Stimulated activated CD4-positive, alpha-beta T cell treated with anti-CD3 and anti-CD28 coated beads, Interleukin-2, amount 100 ng/mL, for 4 hours (primary cell): Measurements from ENCODE around the gene IKZF1.

Experiments used
- DNase-seq: peaks from one replicate; pipeline ENCODE4 v3.0.0-alpha.2; 2020; ENCODE audit warnings: low read depth

IKZF1 gene

GRCh38 chr7:50283731-50284130 is 20.8 kb upstream of the IKZF1 start:
- no peak for DNase-seq

- DNase-seq: no peak
Observed at GRCh38 chr7:50284296-50284695, 20.2 kb upstream of the IKZF1 start.

GRCh38 chr7:50285269-50285668 is 19.2 kb upstream of the IKZF1 start:
- DNase-seq: no peak

DNA sequence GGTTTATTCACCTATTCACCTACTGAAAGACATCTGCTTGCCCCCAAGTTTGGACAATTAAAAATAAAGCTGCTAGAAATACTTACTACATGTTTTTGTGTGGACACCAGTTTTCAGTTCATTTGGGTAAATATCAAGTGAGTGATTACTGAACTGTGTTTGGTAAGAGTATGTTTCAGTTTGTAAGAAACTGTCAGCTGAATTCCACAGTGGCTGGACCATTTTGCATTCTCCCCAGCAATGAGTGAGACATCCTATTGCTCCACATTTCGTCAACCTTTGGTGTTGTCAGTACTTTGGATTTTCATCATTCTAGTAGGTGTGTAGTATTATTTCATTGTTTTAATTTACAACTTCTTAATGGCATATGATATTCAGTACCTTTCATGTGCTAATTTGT is 17.4 kb upstream of the IKZF1 start:
- no peak for DNase-seq

- no peak for DNase-seq
Observed at GRCh38 chr7:50292165-50292757, 12.3 kb upstream of the IKZF1 start.

GRCh38 chr7:50292763-50293162 is 11.8 kb upstream of the IKZF1 start:
- no peak for DNase-seq

DNA sequence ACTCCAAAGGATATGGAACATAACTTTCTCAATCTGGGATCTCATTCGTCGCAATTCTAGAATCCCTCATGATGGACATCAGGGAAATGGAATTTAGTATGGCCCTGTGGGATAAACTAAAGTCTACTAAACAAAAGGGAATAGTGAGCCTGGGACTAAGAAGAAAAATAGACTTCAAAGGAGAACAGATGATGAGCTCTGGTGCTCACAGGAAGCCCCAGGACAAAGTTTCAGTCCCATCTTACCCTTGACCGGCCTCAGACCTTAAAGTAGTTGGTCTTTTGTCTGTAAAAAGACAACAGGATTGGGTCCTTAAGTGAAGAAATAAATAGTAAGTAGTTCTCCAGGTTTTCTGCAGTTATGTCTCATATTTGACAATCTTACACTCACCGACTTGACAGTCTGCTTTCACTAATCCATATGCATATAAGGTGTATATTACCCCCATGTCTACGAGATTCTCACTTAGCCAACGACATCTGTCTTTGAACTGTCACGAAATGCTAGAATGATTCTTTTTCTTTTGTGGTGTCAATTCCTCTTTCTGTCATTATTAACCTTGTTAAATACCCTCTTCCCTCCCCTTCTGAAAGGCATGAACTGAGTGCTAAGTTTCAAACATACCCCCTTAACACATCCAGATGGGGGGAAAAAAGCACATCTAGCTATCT is 10.9 kb upstream of the IKZF1 start:
- no peak for DNase-seq

- DNase-seq: no peak
Observed at GRCh38 chr7:50295133-50295532, 9.4 kb upstream of the IKZF1 start.

DNA sequence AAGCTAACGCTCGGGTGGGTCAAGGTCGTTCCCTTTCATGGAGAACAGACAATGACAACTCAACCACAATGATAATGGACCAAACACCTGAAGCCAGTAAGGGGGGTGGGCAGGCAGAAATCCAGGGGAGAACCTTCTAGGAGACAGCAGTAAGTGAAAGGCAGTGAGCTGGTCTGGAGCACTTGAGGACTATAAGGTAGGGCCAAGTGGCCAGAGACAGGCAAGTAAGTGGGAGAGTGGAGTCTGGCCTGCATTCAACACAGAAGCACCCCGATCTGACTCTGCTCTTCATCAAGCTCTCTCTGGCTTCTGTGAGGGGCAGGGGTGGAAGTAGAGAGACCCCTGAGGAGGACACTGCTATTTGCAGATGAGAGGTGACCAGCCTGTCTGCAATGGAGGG is 7.7 kb upstream of the IKZF1 start:
- DNase-seq: no peak

DNA sequence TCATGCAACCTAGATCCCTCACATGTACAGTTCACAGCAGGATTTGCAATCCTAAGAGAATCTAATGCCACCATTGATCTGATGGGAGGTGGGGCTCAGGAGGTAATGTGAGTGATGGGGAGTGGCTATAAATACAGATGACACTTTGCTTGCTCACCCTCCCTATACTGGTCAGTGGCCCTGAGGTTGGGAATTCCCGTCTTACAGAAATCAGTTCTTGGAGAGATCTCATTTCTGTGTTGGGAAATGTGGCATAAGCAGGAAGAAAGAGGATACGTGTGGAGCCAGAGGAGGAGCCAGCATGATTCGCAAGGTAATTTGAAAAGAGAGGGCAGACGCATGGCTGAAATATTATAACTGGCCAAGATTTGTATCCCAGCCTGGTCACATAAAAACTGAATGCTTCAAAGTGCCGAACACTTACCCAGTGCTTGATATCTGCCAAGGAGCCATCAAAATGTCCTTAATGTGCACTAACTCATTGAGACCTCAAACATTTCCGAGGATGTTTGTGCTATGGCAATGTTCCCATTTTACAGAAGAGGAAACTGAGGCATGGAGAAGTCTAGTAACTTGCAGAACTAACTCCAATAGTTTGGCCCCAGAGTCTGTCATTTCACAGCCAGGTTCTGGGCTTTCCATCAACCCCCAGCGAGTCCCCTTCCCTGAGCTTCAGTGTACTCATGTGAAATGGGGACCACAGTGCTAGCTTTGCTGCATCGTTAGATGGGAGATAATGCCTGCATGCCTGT is 5.5 kb upstream of the IKZF1 start:
- no peak for DNase-seq

DNA sequence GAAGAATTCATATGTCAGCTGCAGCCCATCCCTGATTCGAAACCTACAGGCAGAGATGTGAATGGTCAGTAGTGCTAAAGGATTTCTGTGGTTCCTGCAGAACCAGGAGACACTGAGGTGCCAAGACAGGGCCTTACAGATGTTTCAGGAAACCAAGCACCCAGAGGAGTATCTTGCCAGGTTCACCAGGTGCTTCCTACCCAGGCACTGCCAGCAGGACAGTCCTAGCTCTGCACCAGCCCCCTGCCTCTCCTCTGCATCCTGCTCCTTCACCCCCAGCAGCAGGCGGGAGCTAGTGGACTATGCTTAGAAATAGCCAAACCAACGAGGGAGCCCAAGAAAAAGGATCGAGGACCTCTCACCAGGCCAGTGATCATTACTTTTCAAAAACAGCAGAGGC is 4.2 kb upstream of the IKZF1 start:
- no peak for DNase-seq

DNA sequence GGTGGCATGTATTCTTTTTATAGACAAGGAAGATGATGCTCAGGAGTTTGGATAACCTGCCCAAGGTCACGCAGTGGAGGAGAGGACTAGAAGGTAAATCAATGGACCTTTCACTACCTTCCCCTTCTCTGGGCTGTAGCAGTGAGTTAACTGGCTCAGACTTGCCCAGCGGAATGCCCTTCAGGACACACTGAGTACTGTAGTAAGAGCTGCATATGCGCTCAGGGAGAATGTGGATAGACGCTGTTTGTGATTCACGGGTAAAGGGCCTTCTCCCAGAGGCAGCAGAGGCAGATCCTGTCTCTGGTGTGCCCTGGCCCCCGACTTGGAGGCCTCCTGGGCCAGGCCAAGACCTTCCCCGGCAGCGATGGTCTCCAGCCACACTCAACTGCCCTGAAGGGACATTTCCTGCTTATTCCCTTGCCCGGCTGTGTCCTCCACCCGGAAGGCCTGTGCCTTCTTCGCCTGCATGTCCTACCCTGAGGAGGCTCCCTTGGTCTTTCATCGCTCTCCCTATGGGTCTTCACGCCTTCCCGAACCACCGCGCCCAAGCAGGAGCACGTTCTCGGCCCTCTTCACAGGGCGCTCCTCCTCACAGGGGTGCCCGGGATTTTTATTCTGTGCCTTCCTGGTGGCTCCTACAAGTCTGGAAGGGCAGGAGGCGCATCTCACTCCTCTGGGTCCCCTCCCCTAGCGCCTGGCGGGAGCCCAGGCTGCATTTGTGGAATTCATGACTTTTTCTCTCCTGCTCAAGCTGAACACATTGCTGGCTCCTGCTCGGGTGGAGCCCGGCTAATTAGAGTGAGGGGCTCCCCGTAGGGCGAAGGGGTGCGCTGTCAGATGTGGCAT is 1.8 kb upstream of the IKZF1 start:
- no peak for DNase-seq

DNA sequence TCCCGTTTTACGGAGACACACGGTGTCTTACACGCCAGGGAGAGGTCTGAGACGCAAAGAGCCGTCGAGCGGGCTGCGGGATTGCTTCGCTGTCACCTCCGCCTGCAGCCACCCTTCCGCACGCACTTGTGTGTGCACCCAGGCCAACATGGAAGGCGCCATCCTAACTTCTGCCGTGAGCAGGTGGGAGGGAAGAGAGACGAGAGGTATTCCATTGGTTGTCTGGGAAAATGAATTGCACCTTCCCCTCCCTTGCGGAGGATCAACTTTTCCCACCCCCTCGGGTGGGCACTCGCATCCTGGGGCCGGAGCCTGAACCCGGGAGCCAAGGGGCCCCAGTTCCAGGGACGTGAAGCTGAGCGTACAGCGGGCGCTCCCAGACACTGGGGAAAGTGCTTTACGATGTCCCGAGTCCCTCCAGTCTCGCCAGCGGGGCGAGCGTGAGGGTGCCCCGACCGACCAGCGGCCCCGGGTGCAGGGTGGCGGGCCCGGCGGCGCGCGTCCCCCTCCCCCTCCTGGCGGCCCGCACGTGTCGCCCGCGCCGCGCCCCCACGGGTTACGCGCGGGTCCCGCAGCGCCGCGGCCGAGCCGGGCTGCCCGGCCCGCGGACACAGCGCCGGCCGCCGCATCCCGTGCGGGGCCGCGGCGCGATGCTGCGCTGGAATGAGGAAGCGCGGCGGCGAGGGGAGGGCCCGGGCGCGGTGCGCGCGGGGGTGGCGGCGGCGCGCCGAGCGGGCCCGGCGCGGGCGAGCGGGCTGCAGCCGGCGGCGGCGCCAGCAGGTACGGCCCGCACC is 984 bp upstream of the IKZF1 start:
- no peak for DNase-seq

DNA sequence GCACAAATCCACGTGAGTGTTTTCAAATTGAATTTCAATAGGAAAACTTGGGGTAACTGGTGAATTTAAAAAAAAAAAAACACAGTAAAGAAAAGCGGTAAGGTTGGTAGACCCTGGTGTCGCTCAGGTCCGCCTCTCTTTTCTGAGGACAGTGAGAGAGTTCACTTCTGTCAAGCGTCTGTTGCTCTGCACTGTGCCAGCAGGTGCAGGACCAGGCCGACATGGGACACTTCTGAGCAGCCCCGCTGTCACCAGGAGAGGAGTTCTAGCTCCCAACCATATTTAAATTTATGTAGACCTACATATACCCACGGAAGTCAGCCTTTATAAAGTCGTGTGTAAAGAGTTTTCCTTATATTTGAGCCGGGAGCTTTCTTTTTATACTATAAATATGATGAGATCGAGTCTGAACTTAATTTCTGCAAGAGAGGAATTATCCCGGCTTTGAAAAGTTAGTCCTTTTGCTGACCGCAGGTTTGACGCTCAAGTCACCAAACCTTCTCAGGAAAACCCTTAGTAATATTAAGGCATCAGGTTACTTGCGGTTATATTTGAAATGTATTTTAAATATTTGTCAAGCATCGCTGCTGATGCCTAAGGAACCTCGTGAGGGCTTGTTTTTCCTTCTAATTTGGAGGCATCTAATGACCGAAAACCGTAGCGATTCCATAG is 531 bp downstream of the IKZF1 start:
- DNase-seq: peak; percentile 35

DNA sequence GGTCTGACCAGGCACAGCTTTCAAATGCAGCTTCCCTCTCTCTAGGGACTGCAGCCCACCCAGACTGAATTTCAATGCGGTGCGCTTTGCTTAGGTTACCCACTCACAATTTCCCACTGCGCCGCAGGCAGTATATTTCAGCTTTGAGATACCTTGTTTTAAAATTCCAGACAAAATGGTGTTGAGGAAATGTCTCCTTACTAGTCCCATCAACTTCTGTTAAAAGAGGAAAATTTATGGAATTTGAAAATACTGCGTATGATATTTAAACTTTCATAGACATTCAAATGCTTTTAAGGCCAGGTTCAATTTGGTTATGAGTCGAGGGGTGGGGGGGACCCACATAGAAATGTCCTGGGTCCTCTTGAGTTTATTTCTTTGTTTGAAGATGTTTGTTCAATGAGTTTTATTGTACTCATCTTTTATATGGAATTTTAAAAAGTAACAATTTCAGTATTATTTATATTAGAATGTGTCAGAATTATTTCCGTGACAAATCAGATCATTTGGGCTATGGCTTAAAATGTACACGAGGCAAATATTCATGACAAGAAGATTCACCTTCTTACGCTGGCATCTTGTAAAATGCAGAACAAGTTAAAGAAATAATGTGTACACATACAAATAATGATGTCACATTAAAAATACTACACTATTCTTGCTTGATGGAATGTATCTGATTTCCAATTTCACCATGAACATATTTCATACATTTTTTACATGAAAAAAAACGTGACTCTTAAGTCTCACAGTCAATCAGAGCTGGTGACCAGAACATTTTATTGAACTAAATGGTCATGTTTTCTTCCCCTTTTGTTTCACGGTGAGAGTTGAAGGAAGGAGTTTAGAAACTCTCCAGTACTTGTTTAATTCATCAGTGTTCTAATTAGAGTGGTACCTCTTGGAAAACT is 1.3 kb downstream of the IKZF1 start:
- DNase-seq: no peak

GRCh38 chr7:50306494-50307367 is 2.2 kb downstream of the IKZF1 start:
- DNase-seq: no peak

- peak; percentile 59 for DNase-seq
Observed at GRCh38 chr7:50307368-50308032, 3.0 kb downstream of the IKZF1 start.

DNA sequence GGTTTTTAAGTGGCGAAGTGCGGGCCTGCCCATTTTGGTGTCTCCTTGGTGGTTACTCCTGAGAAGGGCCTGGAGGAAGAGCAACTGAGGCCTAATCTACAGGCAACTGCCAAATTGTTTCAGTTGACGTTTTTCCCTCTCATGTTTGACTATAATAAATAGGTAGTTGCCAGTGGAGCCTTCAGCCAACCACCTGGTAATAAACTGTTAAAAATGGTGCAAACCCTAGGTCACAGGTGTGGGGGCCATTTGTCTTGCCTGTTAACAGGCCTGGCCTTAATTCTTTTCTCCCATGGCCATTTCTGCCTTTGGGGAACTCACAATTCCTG is 3.7 kb downstream of the IKZF1 start:
- DNase-seq: no peak
